CD4-positive, alpha-beta T cell treated with Interferon gamma for 1 hour (primary cell): ENCODE data around the gene KCTD11.

Experiments
- DNase-seq: peaks from one replicate; pipeline ENCODE4 v3.0.0-alpha.2; 2020

Gene KCTD11

GRCh38 chr17:7351665-7352502, at the start of gene KCTD11:
TSS of gene KCTD11 (plus strand) at chr17:7352162.
- DNase-seq, result peak; percentile 82

- DNase-seq, result no peak
These were observed 47.8 kb upstream of the KCTD11 start for GRCh38 chr17:7304179-7304578.

GRCh38 chr17:7306911-7307685, 44.9 kb upstream of the KCTD11 start, which contains the start of gene EIF5A:
TSS of gene EIF5A (plus strand) at chr17:7307628. CDS start at chr17:7309636, 2,008 bp downstream.
- peak; percentile 100 for DNase-seq

- DNase-seq, result peak; percentile 63
These were observed 44.0 kb upstream of the KCTD11 start for GRCh38 chr17:7307686-7308624.

GRCh38 chr17:7308625-7309433, 43.1 kb upstream of the KCTD11 start:
- DNase-seq, result peak; percentile 93

GRCh38 chr17:7309628-7310027, 42.3 kb upstream of the KCTD11 start:
- no peak for DNase-seq

GRCh38 chr17:7311110-7311705, 40.8 kb upstream of the KCTD11 start:
- no peak for DNase-seq

GRCh38 chr17:7312432-7313087, 39.4 kb upstream of the KCTD11 start:
- no peak for DNase-seq

- DNase-seq, result no peak
These were observed 38.7 kb upstream of the KCTD11 start for GRCh38 chr17:7313088-7313889.

- DNase-seq, result no peak
These were observed 37.9 kb upstream of the KCTD11 start for GRCh38 chr17:7313890-7314718.

GRCh38 chr17:7314719-7315569, 37.0 kb upstream of the KCTD11 start, which contains the start of gene GPS2:
TSS of gene GPS2 (minus strand) at chr17:7315360. CDS start at chr17:7315052, 308 bp downstream.
- peak; percentile 91 for DNase-seq

GRCh38 chr17:7315570-7316235, 36.3 kb upstream of the KCTD11 start:
- DNase-seq, result no peak

GRCh38 chr17:7317161-7317803, 34.7 kb upstream of the KCTD11 start:
- DNase-seq, result no peak

- no peak for DNase-seq
These were observed 33.7 kb upstream of the KCTD11 start for GRCh38 chr17:7318121-7318860.

GRCh38 chr17:7321466-7321865, 30.5 kb upstream of the KCTD11 start:
- DNase-seq, result no peak
